IMR-90 (cell line): Measurements from ENCODE around the gene COX7B. TPM values are rescaled to one million over a fixed set of nuclear protein-coding genes. Genes with fewer than 3 reads are reported as not detected.

ENCODE experiments used
- ATAC-seq: fragments of 200-7000 bp; cut with Tn5 transposase; 2 replicates; pipeline ENCODE4 v1.9.1; 2020; ENCODE audit warnings: low read depth, mild to moderate bottlenecking, moderate library complexity
- BruUV-seq: library from RNA; stranded (reverse); fragments of 400-500 nt; replicated peaks from 2 replicates; lab custom pipeline; 2021; lab: Mats Ljungman, UMichigan
- CTCF ChIA-PET: fragments of 300-600 bp; formaldehyde crosslinking; extraction: SDS; loops from one replicate; lab custom pipeline; 2021; ENCODE audit warnings: antibody characterized with exemption; lab: Yijun Ruan, JAX
- POLR2A ChIA-PET: fragments of 300-600 bp; sonication (Branson Sonifier 250); formaldehyde crosslinking; loops from one replicate; lab custom pipeline; 2022; ENCODE audit warnings: antibody characterized with exemption; ENCODE audit not compliant: unreplicated experiment; lab: Charles Lee
- DNase-seq: peaks from one replicate; pipeline ENCODE4 v3.0.0; 2013
- H2AFZ ChIP-seq: replicated peaks from 2 replicates; pipeline ENCODE3; 2013; ENCODE audit warnings: low read length, mild to moderate bottlenecking; ENCODE audit not compliant: poor library complexity
- H2AK5ac ChIP-seq: 2 replicates; pipeline ENCODE4 v1.6.1; 2013; ENCODE audit warnings: low read depth, low read length, inconsistent platforms
- H2AK9ac ChIP-seq: replicated peaks from 2 replicates; pipeline ENCODE3; 2013; ENCODE audit warnings: mild to moderate bottlenecking, low read depth, low read length, moderate library complexity; ENCODE audit not compliant: poor library complexity
- H2BK120ac ChIP-seq: 2 replicates; pipeline ENCODE4 v1.6.1; 2013; ENCODE audit warnings: low read depth, low read length, inconsistent platforms
- H2BK15ac ChIP-seq: 3 replicates; pipeline ENCODE4 v1.6.1; 2013; ENCODE audit warnings: low read depth, low read length, inconsistent platforms
- H2BK20ac ChIP-seq: 2 replicates; pipeline ENCODE4 v1.6.1; 2013; ENCODE audit warnings: low read depth, mild to moderate bottlenecking, inconsistent platforms, low read length, moderate library complexity
- H2BK5ac ChIP-seq: 2 replicates; pipeline ENCODE4 v1.6.1; 2013; ENCODE audit warnings: mild to moderate bottlenecking, low read depth, low read length, inconsistent platforms; ENCODE audit not compliant: poor library complexity, severe bottlenecking
- H3K14ac ChIP-seq: replicated peaks from 2 replicates; pipeline ENCODE4 v1.6.1; 2013; ENCODE audit warnings: low read depth, low read length, inconsistent platforms
- H3K18ac ChIP-seq: 2 replicates; pipeline ENCODE4 v1.6.1; 2013; ENCODE audit warnings: low read depth, low read length, control low read depth
- H3K23ac ChIP-seq: 2 replicates; pipeline ENCODE4 v1.6.1; 2013; ENCODE audit warnings: low read depth, low read length, inconsistent platforms
- H3K27ac ChIP-seq: 2 replicates; pipeline ENCODE4 v1.5.1; 2013; ENCODE audit warnings: mild to moderate bottlenecking, control low read depth, low read length; ENCODE audit not compliant: insufficient read depth
- H3K27me3 ChIP-seq: 2 replicates; pipeline ENCODE4 v1.6.1; 2013; ENCODE audit warnings: low read length; ENCODE audit not compliant: control insufficient read depth, insufficient read depth
- H3K36me3 ChIP-seq: 2 replicates; pipeline ENCODE4 v1.6.1; 2013; ENCODE audit warnings: low read length, mixed read lengths; ENCODE audit not compliant: control insufficient read depth, insufficient read depth
- H3K4ac ChIP-seq: 2 replicates; pipeline ENCODE4 v1.6.1; 2013; ENCODE audit warnings: low read depth, low read length, inconsistent platforms
- H3K4me1 ChIP-seq: 2 replicates; pipeline ENCODE4 v1.6.1; 2013; ENCODE audit warnings: low read length, mixed read lengths; ENCODE audit not compliant: control insufficient read depth, insufficient read depth
- H3K4me2 ChIP-seq: 2 replicates; pipeline ENCODE4 v1.6.1; 2013; ENCODE audit warnings: low read depth, mild to moderate bottlenecking, control low read depth, low read length, moderate library complexity
- H3K4me3 ChIP-seq: 2 replicates; pipeline ENCODE4 v1.5.1; 2013; ENCODE audit warnings: low read depth, mild to moderate bottlenecking, control low read depth, low read length, moderate library complexity; ENCODE audit not compliant: insufficient read depth
- H3K56ac ChIP-seq: 2 replicates; pipeline ENCODE4 v1.6.1; 2013; ENCODE audit warnings: low read length, inconsistent platforms; ENCODE audit not compliant: insufficient read depth; ENCODE audit errors: extremely low read depth
- H3K79me1 ChIP-seq, 2 experiments: 2 replicates each; pipeline ENCODE4 v1.6.1; 2013; ENCODE audit warnings: low read length in 2 of 2, inconsistent platforms in 1 of 2, low read depth in 1 of 2
- H3K9ac ChIP-seq: 2 replicates; pipeline ENCODE4 v1.6.1; 2013; ENCODE audit warnings: low read depth, low read length, control low read depth
- H3K9me1 ChIP-seq: 2 replicates; pipeline ENCODE4 v1.6.1; 2013; ENCODE audit warnings: low read length, inconsistent platforms; ENCODE audit not compliant: insufficient read depth
- H3K9me3 ChIP-seq: 2 replicates; pipeline ENCODE4 v1.6.1; 2013; ENCODE audit warnings: low read length; ENCODE audit not compliant: control insufficient read depth, insufficient read depth
- H4K20me1 ChIP-seq: 2 replicates; pipeline ENCODE4 v1.6.1; 2013; ENCODE audit warnings: low read length, inconsistent platforms; ENCODE audit not compliant: insufficient read depth
- H4K5ac ChIP-seq: 2 replicates; pipeline ENCODE4 v1.6.1; 2013; ENCODE audit warnings: mild to moderate bottlenecking, low read depth, low read length, control low read depth
- H4K8ac ChIP-seq, 2 experiments: 2 replicates each; pipeline ENCODE4 v1.6.1; 2013; ENCODE audit warnings: low read depth in 2 of 2, low read length in 2 of 2, control low read depth in 1 of 2, inconsistent platforms in 1 of 2
- H4K91ac ChIP-seq: 2 replicates; pipeline ENCODE4 v1.6.1; 2013; ENCODE audit warnings: low read depth, low read length, inconsistent platforms; ENCODE audit not compliant: insufficient read depth
- BHLHE40 ChIP-seq: fragments of 150-350 bp; IDR thresholded peaks from 2 replicates; pipeline ENCODE4 v1.6.1; 2016; ENCODE audit warnings: mild to moderate bottlenecking, low read depth, low read length
- CEBPB ChIP-seq: IDR thresholded peaks from 2 replicates; pipeline ENCODE4 v1.6.1; 2012; ENCODE audit warnings: low read depth, low read length, improper control_type of control experiment
- CHD1 ChIP-seq: IDR thresholded peaks from 2 replicates; pipeline ENCODE4 v1.6.1; 2012; ENCODE audit warnings: low read depth, low read length, improper control_type of control experiment
- FOS ChIP-seq: fragments of 150-350 bp; IDR thresholded peaks from 2 replicates; pipeline ENCODE4 v1.6.1; 2016; ENCODE audit warnings: low read depth, low read length
- MAFK ChIP-seq: IDR thresholded peaks from 2 replicates; pipeline ENCODE4 v1.6.1; 2012; ENCODE audit warnings: low read depth, low read length, improper control_type of control experiment
- MAZ ChIP-seq: IDR thresholded peaks from 2 replicates; pipeline ENCODE4 v1.6.1; 2012; ENCODE audit warnings: low read depth, mild to moderate bottlenecking, low read length, improper control_type of control experiment, moderate library complexity, borderline replicate concordance
- MXI1 ChIP-seq: IDR thresholded peaks from 2 replicates; pipeline ENCODE4 v1.6.1; 2012; ENCODE audit warnings: low read depth, mild to moderate bottlenecking, low read length, moderate library complexity, borderline replicate concordance
- NFE2L2 ChIP-seq: fragments of 150-350 bp; IDR thresholded peaks from 2 replicates; pipeline ENCODE4 v1.6.1; 2016; ENCODE audit warnings: low read depth, mild to moderate bottlenecking, low read length
- POLR2A ChIP-seq: IDR thresholded peaks from 2 replicates; pipeline ENCODE4 v1.6.1; 2012; ENCODE audit warnings: mild to moderate bottlenecking, low read depth, low read length
- RAD21 ChIP-seq: IDR thresholded peaks from 2 replicates; pipeline ENCODE4 v1.6.1; 2012; ENCODE audit warnings: low read length, improper control_type of control experiment
- RCOR1 ChIP-seq: IDR thresholded peaks from 2 replicates; pipeline ENCODE4 v1.6.1; 2012; ENCODE audit warnings: mild to moderate bottlenecking, low read length, improper control_type of control experiment; ENCODE audit not compliant: insufficient replicate concordance
- RFX5 ChIP-seq: IDR thresholded peaks from 2 replicates; pipeline ENCODE4 v1.8.0; 2012; ENCODE audit warnings: low read depth, mild to moderate bottlenecking, low read length, moderate library complexity
- SMC3 ChIP-seq: fragments of 150-350 bp; IDR thresholded peaks from 2 replicates; pipeline ENCODE4 v1.6.1; 2016; ENCODE audit warnings: low read depth, mild to moderate bottlenecking, antibody characterized with exemption, low read length, moderate library complexity
- WGBS, 2 experiments: methylation state at CpG; one replicate each; pipeline versions ENCODE4 v1.1.5 to v1.1.7; 2013; ENCODE audit warnings: missing lambda C conversion rate in 2 of 2; ENCODE audit not compliant: insufficient read length in 1 of 2; ENCODE audit errors: extremely low coverage in 2 of 2; 5-methylcytosine and 5-hydroxymethylcytosine counted together
- dilution Hi-C: fragments of 300-500 bp; cut with HindIII; formaldehyde crosslinking; loops from one replicate; pipeline ENCODE4 v1.14.3; 2018; ENCODE audit warnings: low sequenced_read_pairs; ENCODE audit not compliant: unreplicated experiment
- in situ Hi-C: fragments of 300-500 bp; cut with MboI; formaldehyde crosslinking; loops from 3 replicates; pipeline ENCODE4 v1.14.3; 2019; ENCODE audit warnings: low sequenced_read_pairs, inconsistent platforms, mixed read lengths
- intact Hi-C: fragments of 100-400 bp; cut with micrococcal nuclease; formaldehyde crosslinking; loops from 2 replicates; pipeline ENCODE4 v1.10.0; 2022
- polyA plus RNA-seq, 3 experiments: library from polyadenylated mRNA; depleted of rRNA; stranded (reverse); fragments of >200 nt; gene quantifications; 2 replicates each; pipeline ENCODE4 v1.2.3, GENCODE V29; 2012; ENCODE audit warnings: low replicate concordance in 1 of 3
- total RNA-seq: library from RNA; depleted of rRNA; stranded (reverse); fragments of >200 nt; gene quantifications from 2 replicates; pipeline ENCODE4 v1.2.3, GENCODE V29; 2012
- TF ChIP-seq, protein P1 (sequence below): fragments of 150-350 bp; IDR thresholded peaks from 2 replicates; pipeline ENCODE4 v1.6.1; 2016; ENCODE audit warnings: low read depth, mild to moderate bottlenecking, low read length, moderate library complexity, borderline replicate concordance
- TF ChIP-seq, protein P2 (sequence below): fragments of 150-350 bp; IDR thresholded peaks from 2 replicates; pipeline ENCODE4 v1.6.1; 2017; ENCODE audit warnings: mild to moderate bottlenecking, antibody characterized with exemption, low read length, low read depth
- TF ChIP-seq, protein P3 (sequence below): conservative IDR thresholded peaks from 2 replicates; pipeline ENCODE4 v1.5.1; 2012; ENCODE audit warnings: mild to moderate bottlenecking, low read depth, low read length, improper control_type of control experiment

COX7B gene
- total and polyA plus RNA-seq, 2 of the 4 experiments (the other 2 are of a cell fraction), result 330 to 912 TPM

GRCh38 chrX:77924320-77924859, 25.1 kb downstream of the COX7B start:
- dilution Hi-C loops, result no loop called here
- no peaks in the 10 kb centered on the region for H3K36me3 ChIP-seq
- 20% methylated on average over 1 of the region's 8 CpGs; no CpG with 5 or more reads in 1 of the 2 experiments for WGBS, 2 experiments
- H3K27me3 ChIP-seq, result no peaks in the 10 kb centered on the region
- no peaks in the 10 kb centered on the region for H3K4me1 ChIP-seq
- TF ChIP-seq, protein P1, sequence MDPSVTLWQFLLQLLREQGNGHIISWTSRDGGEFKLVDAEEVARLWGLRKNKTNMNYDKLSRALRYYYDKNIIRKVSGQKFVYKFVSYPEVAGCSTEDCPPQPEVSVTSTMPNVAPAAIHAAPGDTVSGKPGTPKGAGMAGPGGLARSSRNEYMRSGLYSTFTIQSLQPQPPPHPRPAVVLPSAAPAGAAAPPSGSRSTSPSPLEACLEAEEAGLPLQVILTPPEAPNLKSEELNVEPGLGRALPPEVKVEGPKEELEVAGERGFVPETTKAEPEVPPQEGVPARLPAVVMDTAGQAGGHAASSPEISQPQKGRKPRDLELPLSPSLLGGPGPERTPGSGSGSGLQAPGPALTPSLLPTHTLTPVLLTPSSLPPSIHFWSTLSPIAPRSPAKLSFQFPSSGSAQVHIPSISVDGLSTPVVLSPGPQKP, result no peak
- TF ChIP-seq NFE2L2, result no peak
- TF ChIP-seq BHLHE40, result no peak
- no peak for TF ChIP-seq SMC3
- no peak for TF ChIP-seq MAFK
- no peak for TF ChIP-seq CHD1
- TF ChIP-seq, protein P2, sequence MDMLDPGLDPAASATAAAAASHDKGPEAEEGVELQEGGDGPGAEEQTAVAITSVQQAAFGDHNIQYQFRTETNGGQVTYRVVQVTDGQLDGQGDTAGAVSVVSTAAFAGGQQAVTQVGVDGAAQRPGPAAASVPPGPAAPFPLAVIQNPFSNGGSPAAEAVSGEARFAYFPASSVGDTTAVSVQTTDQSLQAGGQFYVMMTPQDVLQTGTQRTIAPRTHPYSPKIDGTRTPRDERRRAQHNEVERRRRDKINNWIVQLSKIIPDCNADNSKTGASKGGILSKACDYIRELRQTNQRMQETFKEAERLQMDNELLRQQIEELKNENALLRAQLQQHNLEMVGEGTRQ, result no peak
- no peak for TF ChIP-seq FOS
- no peak for TF ChIP-seq RCOR1
- no peak for TF ChIP-seq MXI1
- TF ChIP-seq, protein P3, sequence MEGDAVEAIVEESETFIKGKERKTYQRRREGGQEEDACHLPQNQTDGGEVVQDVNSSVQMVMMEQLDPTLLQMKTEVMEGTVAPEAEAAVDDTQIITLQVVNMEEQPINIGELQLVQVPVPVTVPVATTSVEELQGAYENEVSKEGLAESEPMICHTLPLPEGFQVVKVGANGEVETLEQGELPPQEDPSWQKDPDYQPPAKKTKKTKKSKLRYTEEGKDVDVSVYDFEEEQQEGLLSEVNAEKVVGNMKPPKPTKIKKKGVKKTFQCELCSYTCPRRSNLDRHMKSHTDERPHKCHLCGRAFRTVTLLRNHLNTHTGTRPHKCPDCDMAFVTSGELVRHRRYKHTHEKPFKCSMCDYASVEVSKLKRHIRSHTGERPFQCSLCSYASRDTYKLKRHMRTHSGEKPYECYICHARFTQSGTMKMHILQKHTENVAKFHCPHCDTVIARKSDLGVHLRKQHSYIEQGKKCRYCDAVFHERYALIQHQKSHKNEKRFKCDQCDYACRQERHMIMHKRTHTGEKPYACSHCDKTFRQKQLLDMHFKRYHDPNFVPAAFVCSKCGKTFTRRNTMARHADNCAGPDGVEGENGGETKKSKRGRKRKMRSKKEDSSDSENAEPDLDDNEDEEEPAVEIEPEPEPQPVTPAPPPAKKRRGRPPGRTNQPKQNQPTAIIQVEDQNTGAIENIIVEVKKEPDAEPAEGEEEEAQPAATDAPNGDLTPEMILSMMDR, result no peak
- TF ChIP-seq POLR2A, result no peak
- no peak for TF ChIP-seq RFX5
- no peak for TF ChIP-seq RAD21
- TF ChIP-seq MAZ, result no peak
- TF ChIP-seq CEBPB, result no peak
- intact Hi-C loops, result no loop called here
- H3K56ac ChIP-seq, result no peak overlapping the region
- H2BK20ac ChIP-seq, result no peak overlapping the region
- BruUV-seq, result no TSS peak
- ATAC-seq (no peak), DNase-seq (no peak)
- no peaks in the 10 kb centered on the region for H4K20me1 ChIP-seq
- H3K9ac ChIP-seq, result no peak overlapping the region
- no peak overlapping the region for H3K4me2 ChIP-seq
- H3K4me3 ChIP-seq, result no peak overlapping the region
- no peaks in the 10 kb centered on the region for H3K9me1 ChIP-seq
- H3K27ac ChIP-seq, result no peak overlapping the region
- in situ Hi-C loops, result no loop called here
- no peak overlapping the region for H2BK120ac ChIP-seq
- no peak overlapping the region for H2AFZ ChIP-seq
- no peak overlapping the region for H2BK15ac ChIP-seq
- H3K14ac ChIP-seq, result no peak overlapping the region
- no peak overlapping the region for H3K23ac ChIP-seq
- no peak overlapping the region for H2BK5ac ChIP-seq
- no peak overlapping the region for H2AK9ac ChIP-seq
- no peak overlapping the region for H4K8ac ChIP-seq
- H4K5ac ChIP-seq, result no peak overlapping the region
- no peaks in the 10 kb centered on the region for H3K9me3 ChIP-seq
- H3K79me1 ChIP-seq, result peaks cover 0 to 4% of the 10 kb centered on the region in 2 experiments; a peak in 2 of 4 replicates
- no peak overlapping the region for H2AK5ac ChIP-seq
- H3K4ac ChIP-seq, result no peak overlapping the region
- CTCF ChIA-PET, result no interaction called here
- H3K18ac ChIP-seq, result no peak overlapping the region
- no peak overlapping the region for H4K91ac ChIP-seq
- POLR2A ChIA-PET, result no interaction called here
